ENCODE results near the gene TMC2. TPM values are rescaled to one million over a fixed set of nuclear protein-coding genes. Genes with fewer than 3 reads are reported as not detected.

The TMC2 gene
- total RNA-seq, 1 donor from 2014 or later: not detected

GRCh38 chr20:2624190-2624589 lies 87.8 kb downstream of the TMC2 start:
- TF ChIP-seq CTCF (IDR thresholded peaks at IDR 0.05) (no peak), EZH2phosphoT487 (IDR thresholded peaks at IDR 0.05) (no peak), EZH2 (IDR thresholded peaks at IDR 0.05) (no peak)
- no peak overlapping the region for H3K4me2 ChIP-seq
- H4K20me1 ChIP-seq (ENCODE audit: low read depth): no peaks in the 10 kb centered on the region
- H3K9me3 ChIP-seq (ENCODE audit: low read depth): no peaks in the 10 kb centered on the region
- Mint-ChIP-seq H3K27me3 (ENCODE audit: insufficient read depth, low read depth) (peaks cover 6% of the 10 kb centered on the region), H3K4me1 (no peaks in the 10 kb centered on the region), H3K4me3 (no peak overlapping the region), H3K27ac (no peak overlapping the region), H3K36me3 (no peaks in the 10 kb centered on the region), H3K9me3 (peaks cover 6% of the 10 kb centered on the region)
- no peak overlapping the region for H3K9ac ChIP-seq
- H3K4me1 ChIP-seq: no peaks in the 10 kb centered on the region
- no peaks in the 10 kb centered on the region for H3K36me3 ChIP-seq
- no peaks in the 10 kb centered on the region for H3K79me2 ChIP-seq (ENCODE audit: low read depth)
- no peak overlapping the region for H2AFZ ChIP-seq (replicated peaks)
- no peak overlapping the region for H3K4me3 ChIP-seq
- no peaks in the 10 kb centered on the region for H3F3A ChIP-seq (ENCODE audit: low read depth)
- peaks cover 30% of the 10 kb centered on the region for H3K27me3 ChIP-seq
- no peak overlapping the region for H3K27ac ChIP-seq
- no peak for DNase-seq (ENCODE audit: low spot score)

GRCh38 chr20:2625062-2625461 lies 88.7 kb downstream of the TMC2 start:
- no peak overlapping the region for H2AFZ ChIP-seq (replicated peaks)
- H3K27me3 ChIP-seq: peaks cover 29% of the 10 kb centered on the region
- no peak overlapping the region for H3K4me2 ChIP-seq
- no peak overlapping the region for H3K4me3 ChIP-seq
- peaks cover 3% of the 10 kb centered on the region for H3K27me3 Mint-ChIP-seq (ENCODE audit: insufficient read depth, low read depth)
- TF ChIP-seq EZH2phosphoT487 (IDR thresholded peaks at IDR 0.05) (no peak), CTCF (IDR thresholded peaks at IDR 0.05) (no peak), EZH2 (IDR thresholded peaks at IDR 0.05) (no peak)
- H3K9ac ChIP-seq: no peak overlapping the region
- H3K4me1 Mint-ChIP-seq: no peaks in the 10 kb centered on the region
- H3K4me3 Mint-ChIP-seq: no peak overlapping the region
- H3K9me3 Mint-ChIP-seq: peaks cover 3% of the 10 kb centered on the region
- no peaks in the 10 kb centered on the region for H3F3A ChIP-seq (ENCODE audit: low read depth)
- H3K4me1 ChIP-seq: no peaks in the 10 kb centered on the region
- no peaks in the 10 kb centered on the region for H4K20me1 ChIP-seq (ENCODE audit: low read depth)
- H3K9me3 ChIP-seq (ENCODE audit: low read depth): no peaks in the 10 kb centered on the region
- no peak for DNase-seq (ENCODE audit: low spot score)
- H3K79me2 ChIP-seq (ENCODE audit: low read depth): no peaks in the 10 kb centered on the region
- H3K36me3 ChIP-seq: no peaks in the 10 kb centered on the region
- no peak overlapping the region for H3K27ac Mint-ChIP-seq
- no peaks in the 10 kb centered on the region for H3K36me3 Mint-ChIP-seq
- H3K27ac ChIP-seq: no peak overlapping the region

GRCh38 chr20:2626853-2627541 lies 90.6 kb downstream of the TMC2 start:
- H3K36me3 Mint-ChIP-seq: no peaks in the 10 kb centered on the region
- H2AFZ ChIP-seq (replicated peaks): no peak overlapping the region
- H3K27ac ChIP-seq: no peak overlapping the region

More at GRCh38 chr20:2626853-2627541, 90.6 kb downstream of the TMC2 start:
- Mint-ChIP-seq H3K27ac (no peak overlapping the region), H3K4me3 (no peak overlapping the region), H3K4me1 (no peaks in the 10 kb centered on the region), H3K27me3 (ENCODE audit: insufficient read depth, low read depth) (peaks cover 4% of the 10 kb centered on the region), H3K9me3 (peaks cover 2% of the 10 kb centered on the region)
- no peaks in the 10 kb centered on the region for H3K79me2 ChIP-seq (ENCODE audit: low read depth)
- no peak for DNase-seq (ENCODE audit: low spot score)
- H3K36me3 ChIP-seq: no peaks in the 10 kb centered on the region
- H3K27me3 ChIP-seq: peaks cover 23% of the 10 kb centered on the region
- H4K20me1 ChIP-seq (ENCODE audit: low read depth): no peaks in the 10 kb centered on the region
- TF ChIP-seq EZH2phosphoT487 (IDR thresholded peaks at IDR 0.05) (no peak), EZH2 (IDR thresholded peaks at IDR 0.05) (no peak), CTCF (IDR thresholded peaks at IDR 0.05) (no peak)
- H3F3A ChIP-seq (ENCODE audit: low read depth): no peaks in the 10 kb centered on the region
- H3K9ac ChIP-seq: no peak overlapping the region
- no peak overlapping the region for H3K4me2 ChIP-seq
- no peak overlapping the region for H3K4me3 ChIP-seq
- no peaks in the 10 kb centered on the region for H3K9me3 ChIP-seq (ENCODE audit: low read depth)
- H3K4me1 ChIP-seq: no peaks in the 10 kb centered on the region

Data from neural progenitor cell (in vitro differentiated cells).